ENCODE measurements around the gene SLC25A18.
"Not testable (repeated sequence)": the region's sequence is repeated elsewhere in the genome, so short reads cannot be mapped to it uniquely, and the experiment has no call there.

Gene SLC25A18

DNA sequence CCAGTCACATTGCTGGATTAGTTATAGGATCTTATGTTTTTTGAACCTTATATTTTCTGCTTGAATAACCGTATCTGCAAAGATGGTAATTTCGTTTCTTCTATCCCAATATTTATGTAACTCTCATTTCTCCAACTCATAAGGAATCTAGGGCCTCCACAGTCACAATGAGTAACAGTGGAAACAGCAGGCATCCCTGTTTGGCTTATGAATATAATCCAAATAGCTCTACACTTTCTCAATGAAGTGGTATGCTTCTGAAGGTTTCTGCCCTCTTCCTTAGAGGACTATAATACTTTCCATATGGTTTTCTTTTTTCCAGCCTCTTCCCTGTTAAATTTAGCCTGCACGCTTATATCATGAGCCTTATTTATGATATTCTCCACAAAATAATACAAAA, 48.8 kb downstream of the SLC25A18 start:
- DNase-seq = no peak

GRCh38 chr22:17613280-17613679, 50.0 kb downstream of the SLC25A18 start:
- DNase-seq = no peak

DNA sequence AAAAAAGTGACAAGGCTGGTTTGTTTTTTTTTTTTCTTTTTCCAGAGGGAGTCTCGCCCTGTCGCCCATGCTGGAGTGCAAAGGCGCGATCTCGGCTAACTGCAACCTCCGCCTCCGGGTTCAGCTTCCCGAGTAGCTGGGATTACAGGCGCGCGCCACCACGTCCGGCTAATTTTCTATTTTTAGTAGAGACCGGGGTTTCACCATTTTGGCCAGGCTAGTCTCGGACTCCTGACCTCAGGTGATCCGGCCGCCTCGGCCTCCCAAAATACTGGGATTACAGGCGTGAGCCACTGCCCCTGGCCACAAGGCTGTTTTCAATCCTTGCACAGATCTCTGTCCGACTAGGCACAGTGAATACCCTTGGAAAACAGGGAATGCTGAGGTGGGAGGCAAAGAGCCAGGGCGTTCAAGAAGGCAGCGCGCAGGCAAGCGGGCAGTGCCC, 64.7 kb downstream of the SLC25A18 start:
- no peak for DNase-seq

DNA sequence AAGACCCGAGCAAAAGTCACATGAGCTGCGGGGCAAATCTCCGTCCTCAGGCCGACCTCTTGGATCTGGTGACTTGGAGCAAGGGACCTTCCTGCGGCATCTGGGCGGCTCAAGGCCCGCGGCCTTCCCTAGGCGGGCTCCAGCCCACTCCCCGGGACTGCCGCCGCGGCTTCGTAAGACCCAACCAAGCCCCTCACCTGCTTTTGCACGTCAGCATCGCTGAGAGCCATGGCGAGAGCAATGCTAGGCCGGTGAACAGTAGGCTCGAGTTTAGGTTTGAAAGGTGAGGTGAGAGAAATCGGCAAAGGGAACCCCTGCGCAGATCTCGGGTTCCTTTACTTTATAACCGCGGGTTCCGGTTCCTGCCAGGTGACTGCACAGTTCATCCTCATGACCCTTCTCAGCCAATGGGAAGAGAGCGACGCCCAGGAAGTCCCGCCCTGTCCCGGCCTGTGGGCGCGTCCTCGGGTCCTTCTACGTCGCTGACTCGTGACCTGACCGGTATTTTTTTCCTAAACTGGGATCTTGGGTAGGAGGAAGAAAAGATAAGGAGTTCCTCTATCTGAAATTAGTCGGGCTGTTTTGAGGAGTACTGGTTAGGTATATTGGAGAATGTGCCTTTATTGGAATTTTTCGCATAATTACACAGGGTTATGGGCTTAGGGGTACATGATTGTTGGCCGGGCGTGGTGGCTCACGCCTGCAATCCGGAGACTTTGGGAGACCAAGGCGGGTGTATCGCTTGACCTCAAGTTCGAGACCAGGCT, 65.3 kb downstream of the SLC25A18 start, which contains the start of gene ATP6V1E1:
Gene ATP6V1E1 (minus strand): TSS at position 344 of the 767 bp plus-strand sequence. CDS start 114 bp downstream, at position 230.
- peak; percentile 78 for DNase-seq

GRCh38 chr22:17629173-17629489, 65.8 kb downstream of the SLC25A18 start:
- DNase-seq = no peak

DNA sequence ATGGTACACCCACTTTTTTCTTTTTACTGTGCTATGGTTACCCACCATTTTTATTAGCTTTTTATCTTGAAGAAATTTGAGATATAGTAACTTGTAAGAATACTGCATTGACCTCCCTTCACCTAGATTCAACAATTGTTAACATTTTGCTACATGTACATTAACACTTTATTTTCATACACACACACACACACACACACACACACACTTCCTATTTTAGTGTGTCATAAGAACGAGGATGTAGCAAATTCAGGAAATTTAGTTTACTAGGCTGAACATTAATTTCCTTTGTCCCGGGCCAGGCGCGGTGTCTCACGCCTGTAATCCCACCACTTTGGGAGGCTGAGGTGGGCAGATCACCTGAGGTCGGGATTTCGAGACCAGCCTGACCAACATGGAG, 66.3 kb downstream of the SLC25A18 start:
- DNase-seq = no peak

GRCh38 chr22:17631076-17631565, 67.8 kb downstream of the SLC25A18 start:
- no peak for DNase-seq

DNA sequence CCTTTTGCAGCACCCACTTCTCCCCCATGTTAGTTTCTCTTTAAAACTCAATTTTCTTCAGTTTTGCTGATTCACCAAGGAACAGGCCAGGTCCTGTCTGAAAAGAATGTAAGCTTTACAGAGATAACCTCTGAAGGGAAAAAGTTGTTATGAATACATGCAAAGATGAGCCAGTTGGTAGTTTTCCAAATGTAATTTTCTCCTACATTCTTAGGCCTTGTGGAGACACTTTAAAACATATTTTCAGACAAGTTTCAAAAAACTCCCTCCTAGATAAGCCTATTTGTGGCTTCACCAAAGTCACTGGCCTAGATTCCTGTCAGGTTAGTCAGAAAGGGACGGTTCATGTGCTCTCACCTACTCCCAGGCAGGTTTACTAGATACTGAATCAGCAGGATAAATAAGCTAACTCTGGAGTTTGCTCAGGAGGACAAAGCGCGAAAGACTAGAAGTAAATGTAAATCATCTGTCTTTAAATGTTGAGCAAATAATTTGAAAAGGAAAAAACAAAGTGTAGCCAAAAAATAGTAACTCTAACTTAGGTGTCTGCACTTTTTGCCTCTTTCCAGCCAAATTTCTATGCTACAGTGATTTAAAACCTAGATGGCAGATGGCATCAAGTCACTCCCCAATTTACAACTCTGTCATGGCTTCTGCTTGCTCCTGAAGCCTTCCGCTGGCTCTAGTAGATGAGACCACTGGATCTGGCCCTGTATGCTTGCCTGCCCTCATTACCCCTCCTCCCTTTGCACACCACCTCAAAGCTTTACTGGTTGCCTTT, 70.1 kb downstream of the SLC25A18 start:
- DNase-seq = no peak

- no peak for DNase-seq
Measured at GRCh38 chr22:17633998-17634323, 70.7 kb downstream of the SLC25A18 start.

- DNase-seq = no peak
Measured at GRCh38 chr22:17634696-17635095, 71.4 kb downstream of the SLC25A18 start.

DNA sequence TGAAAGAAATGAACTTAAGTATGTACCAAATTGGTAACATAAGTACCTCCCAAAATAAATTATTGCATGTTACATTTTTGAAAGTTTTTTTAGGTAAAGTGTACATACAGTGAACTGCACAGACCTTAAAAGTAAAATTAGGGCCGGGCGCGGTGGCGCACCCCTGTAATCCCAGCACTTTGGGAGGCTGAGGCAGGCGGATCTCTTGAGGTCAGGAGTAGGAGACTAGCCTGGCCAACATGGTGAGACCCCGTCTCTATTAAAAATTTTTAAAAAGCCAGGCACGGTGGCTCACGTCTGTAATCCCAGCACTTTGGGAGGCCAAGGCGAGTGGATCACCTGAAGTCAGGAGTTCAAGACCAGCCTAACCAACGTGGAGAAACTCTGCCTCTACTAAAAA, 73.6 kb downstream of the SLC25A18 start:
- DNase-seq = not testable (repeated sequence)

DNA sequence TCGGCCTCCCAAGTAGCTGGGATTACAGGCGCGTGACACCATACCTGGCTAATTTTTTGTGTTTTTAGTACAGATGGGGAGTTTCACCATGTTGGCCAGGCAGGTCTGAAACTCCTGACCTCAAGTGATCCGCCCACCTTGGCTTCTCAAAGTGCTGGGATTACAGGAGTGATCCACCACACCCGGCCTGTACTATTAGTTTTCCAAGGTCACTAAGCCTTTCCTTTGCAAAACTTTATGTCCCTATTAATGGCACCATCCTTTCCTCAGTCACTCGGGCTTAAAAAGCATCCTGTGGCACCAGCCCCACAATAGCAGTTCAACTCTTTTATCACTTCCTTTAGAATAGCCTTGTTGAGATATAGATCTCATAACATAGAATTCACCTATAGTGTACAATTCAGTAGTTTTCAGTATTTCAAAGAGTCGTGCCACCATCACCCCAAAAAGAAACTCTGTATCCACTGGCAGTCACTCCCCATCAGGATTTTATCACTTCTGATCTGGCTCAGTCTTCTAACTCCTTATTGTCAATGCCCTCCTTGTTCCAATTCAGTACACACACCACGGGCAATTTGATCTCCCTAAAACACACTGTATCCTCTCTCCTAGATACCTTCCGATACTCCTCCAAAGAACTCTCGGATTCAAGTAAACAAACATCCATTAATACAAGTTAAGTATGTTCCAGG, 74.3 kb downstream of the SLC25A18 start:
- no peak for DNase-seq

DNA sequence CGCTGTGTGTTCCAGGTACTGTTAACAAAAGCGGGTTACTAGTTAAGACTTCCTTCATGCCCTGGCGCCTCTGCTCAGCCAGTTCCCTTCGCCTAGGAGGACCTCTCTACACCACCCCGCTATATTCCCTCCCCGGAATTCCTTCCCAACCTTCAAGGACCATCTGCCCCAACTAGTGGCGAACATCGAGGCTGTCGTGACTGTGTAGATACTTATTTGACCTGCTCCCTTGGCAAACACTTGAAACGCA, 74.8 kb downstream of the SLC25A18 start:
- DNase-seq = peak; percentile 70

- peak; percentile 70 for DNase-seq
Measured at GRCh38 chr22:17638432-17639246, 75.3 kb downstream of the SLC25A18 start, which contains the start of gene BCL2L13. Gene BCL2L13 (plus strand): TSS chr22:17638757. CDS start chr22:17655712, 16,955 bp downstream.

GRCh38 chr22:17639247-17639741, 76.0 kb downstream of the SLC25A18 start:
- DNase-seq = no peak

Data from NCI-H2029 treated with DMSO at 0.1 percent for 48 hours (cell line).